GM20431 (cell line): ENCODE data around the gene MRM1.

Source experiments
- in situ Hi-C: fragments of 300-500 bp; cut with MseI, MboI; formaldehyde crosslinking; loops from one replicate; pipeline ENCODE4 v1.15.0; 2020; ENCODE audit warnings: low sequenced_read_pairs; ENCODE audit not compliant: unreplicated experiment

MRM1 gene, protein sequence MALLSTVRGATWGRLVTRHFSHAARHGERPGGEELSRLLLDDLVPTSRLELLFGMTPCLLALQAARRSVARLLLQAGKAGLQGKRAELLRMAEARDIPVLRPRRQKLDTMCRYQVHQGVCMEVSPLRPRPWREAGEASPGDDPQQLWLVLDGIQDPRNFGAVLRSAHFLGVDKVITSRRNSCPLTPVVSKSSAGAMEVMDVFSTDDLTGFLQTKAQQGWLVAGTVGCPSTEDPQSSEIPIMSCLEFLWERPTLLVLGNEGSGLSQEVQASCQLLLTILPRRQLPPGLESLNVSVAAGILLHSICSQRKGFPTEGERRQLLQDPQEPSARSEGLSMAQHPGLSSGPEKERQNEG

DNA sequence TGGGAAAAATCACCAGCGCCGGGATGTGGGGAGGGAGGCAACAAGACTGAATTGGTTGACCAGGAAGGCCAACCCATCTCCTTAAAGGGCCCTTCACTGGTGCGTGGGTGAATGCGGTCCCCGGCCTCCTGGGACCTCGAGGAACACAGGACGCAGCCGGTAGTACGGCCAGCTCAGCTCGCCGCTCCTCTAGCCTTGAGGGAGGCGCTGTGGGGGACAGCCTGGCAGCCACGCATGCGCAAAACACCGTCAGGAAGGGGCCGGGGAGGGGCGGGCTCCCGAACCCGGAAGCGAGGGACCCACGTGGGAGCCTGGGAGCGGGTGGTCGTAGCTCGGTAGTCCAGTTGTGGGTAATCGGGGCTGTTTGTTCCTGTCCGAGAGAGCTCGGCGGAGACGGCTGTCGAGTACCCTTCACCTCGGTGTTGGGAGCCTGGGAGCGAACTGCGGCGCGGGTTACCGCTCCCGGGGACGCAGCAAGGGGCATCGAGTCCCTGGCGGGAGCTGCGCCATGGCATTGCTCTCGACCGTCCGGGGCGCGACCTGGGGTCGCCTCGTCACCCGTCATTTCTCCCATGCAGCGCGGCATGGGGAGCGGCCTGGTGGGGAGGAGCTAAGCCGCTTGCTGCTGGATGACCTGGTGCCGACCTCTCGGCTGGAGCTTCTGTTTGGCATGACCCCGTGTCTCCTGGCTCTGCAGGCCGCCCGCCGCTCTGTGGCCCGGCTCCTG lies at the start of gene MRM1:
MRM1 (plus strand) TSS at position 281 of the 727 bp plus-strand sequence; CDS start at position 509, 228 bp downstream.
- in situ Hi-C loops = loop anchor here (25.0 kb wide), 1 partner anchor 786 kb away; the partner anchor contains the start of gene C17orf78

DNA sequence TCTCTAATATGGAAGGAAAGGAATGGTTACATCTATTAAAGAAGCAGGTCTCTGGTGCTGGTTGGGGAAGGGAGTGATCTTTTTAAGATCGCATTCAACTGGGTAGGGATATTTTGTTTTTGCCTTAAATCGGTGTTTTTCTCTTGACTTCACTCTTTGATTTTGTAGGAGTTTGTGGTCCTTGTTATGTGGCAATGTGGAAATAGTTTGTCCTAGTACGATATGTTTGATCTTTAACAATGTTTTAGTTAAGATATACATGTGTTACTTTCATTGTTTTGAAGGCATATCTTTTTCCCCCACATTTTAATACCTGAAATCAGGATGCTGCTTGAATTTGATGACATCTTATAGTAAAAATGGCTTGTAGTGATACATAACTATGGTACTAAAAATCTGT lies 47.9 kb upstream of the MRM1 start:
- in situ Hi-C loops = no loop called here

DNA sequence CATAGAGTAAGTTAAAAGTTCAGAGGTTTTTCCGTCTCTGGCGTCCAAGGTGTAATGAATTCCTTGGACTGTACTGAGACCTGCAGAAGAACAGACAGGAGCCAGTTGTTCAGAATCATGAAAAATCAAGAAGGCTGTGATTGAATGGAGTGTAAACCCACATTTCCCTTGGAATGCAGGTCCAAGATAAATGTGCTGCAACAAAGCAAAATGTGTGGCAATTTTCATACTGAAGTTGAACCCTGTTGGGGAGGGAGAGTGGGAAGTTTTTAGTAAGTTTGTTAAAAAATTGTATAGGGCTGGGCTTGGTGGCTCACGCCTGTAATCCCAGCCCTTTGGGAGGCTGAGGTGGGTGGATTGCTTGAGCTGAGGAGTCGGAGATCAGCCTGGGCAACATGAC lies 35.3 kb upstream of the MRM1 start:
- in situ Hi-C loops = no loop called here

DNA sequence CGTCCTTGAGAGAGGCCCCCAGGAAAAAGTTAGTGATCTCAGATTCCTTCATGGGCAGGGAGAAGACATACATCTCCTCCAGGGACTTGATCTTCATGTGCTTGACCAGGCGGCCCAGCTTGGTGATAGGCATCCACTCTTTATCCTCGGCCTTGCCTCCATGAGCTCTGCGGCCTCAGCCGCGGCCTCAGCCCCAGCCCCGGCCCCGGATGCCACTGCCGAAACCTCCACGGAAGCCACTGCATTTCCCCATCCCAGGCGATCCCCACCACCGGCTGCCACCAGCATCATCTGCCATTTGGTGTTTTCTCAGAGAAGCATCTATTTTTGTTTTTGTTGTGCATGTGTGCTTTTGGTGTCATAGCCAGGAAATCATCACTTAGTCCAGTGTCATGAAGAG lies 26.4 kb upstream of the MRM1 start:
- in situ Hi-C loops = no loop called here

DNA sequence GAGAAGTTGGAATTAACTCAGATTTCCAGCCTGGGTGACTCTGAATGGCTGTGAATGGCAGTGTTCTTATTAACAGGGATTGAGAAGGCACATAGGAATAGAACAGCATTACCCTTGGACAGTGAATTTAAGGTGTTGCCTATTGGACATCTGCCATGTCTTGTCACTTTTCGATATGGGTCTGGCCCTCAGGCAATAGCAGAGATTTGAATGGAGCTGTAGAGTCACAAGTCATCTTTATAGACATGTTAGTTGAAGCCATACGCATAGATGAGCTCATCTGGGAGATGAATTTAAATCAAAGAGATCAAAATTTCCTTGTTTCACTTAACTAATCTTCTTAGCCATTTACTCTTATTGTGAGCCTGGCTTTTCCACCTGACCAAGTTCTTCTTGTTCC lies 24.6 kb upstream of the MRM1 start:
- in situ Hi-C loops = no loop called here

DNA sequence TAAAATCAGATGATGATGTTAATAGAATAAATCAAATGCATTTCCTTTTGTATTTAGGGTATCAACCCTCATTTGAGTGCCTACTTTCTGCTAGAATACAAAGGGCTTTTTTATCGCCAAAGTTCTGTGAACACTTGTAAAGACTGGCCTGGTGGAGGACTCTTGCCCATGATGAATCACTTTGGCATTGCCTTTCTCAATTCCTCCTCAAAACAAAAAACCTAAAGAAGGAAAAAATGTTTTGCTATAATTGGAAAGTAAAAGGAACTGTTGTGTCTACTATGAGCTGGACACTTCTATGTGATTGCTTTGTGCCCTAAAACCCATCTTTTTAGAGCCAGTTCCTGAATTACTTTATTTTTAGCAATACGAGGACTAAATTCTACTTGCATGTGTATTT lies 22.7 kb upstream of the MRM1 start:
- in situ Hi-C loops = no loop called here

DNA sequence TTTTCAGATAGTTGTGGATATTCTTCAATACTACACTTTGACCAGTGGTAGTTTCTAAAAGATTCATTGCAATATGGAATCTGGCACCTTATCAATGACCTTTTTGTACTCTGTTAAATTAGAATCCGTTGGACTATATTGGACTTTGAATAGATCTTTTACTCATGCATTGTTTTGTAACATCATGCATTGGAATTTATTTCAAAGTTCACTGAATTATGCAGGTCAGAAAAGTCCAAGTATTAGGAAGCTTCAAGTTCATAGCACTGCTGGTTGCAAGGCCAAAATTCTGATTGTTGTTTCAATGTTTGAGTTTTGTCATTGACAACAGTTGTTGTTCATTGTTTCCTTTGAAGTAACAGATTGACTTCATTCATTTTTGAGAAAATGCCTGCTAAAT lies 17.6 kb upstream of the MRM1 start:
- in situ Hi-C loops = no loop called here

DNA sequence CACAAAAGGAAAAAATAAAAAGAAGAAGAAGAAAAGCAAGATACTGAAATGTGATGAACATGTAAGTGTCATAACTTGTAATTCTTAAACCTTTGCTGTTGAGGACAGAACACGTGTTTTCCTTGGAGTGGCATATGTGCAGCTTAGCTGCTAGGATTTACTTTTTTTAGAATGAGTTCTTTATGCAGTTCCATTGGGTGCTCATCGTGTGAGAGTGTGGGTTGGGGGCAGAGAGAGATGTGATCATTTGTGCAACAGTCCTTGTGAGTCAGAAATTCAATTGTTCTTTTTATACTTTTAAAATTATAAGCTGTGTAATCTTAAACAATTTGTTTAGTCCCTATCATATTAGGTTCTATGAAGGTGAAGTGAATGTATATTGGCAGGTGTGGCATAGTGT lies 15.2 kb upstream of the MRM1 start:
- in situ Hi-C loops = no loop called here

DNA sequence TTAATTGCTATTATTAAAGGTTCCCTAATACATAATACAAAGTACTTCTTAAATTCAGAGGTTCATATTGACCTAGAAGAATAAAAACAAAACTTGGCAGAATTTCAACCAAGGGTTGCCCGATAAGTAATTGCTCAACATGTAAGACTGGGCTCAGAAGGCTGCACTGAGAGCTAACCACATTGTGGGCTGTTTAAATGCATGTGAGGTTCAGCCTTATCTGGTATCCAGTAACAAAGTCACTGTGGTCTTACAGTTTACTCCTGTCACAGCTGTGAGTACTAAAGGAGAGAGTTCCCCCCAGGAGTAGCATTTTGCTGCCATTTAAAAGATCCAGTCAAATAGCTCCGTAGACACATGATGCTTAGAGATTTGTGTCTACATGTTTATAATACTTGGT lies 11.3 kb upstream of the MRM1 start:
- in situ Hi-C loops = no loop called here

DNA sequence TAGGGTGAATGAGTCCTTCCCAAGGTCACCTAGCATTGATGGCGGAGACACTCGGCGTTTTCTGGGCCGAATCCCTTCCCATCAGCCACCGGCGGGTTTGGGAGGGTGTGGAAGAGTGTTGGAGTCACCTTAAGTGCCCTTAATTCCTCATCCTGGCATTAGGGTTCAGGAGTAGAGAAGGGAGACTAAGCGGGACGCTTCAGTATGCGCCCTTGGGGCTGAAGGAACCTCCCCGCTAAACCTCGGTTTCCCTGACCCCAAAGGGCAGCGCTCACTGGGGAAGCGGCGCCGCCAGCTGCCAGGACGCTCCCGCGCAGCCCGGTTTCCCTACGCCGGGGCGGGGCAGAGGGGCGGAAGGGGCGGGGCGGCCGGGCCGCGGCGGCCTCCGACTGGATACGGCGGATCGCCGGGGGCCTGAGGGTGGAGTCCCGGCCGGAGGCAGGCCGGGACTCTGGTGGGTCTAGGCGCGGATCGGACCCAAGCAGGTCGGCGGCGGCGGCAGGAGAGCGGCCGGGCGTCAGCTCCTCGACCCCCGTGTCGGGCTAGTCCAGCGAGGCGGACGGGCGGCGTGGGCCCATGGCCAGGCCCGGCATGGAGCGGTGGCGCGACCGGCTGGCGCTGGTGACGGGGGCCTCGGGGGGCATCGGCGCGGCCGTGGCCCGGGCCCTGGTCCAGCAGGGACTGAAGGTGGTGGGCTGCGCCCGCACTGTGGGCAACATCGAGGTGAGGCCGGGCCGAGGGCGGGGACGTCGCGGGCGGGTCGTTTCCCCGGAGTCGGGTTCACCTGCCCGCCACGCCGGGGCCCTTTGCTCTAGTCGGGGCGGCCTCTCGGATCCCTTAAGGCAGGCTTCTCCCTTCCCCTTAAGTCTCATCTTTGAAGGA lies 9.7 kb upstream of the MRM1 start, which contains the start of gene DHRS11:
DHRS11 (plus strand) TSS at position 446 of the 882 bp plus-strand sequence; CDS start at position 577, 131 bp downstream.
- in situ Hi-C loops = no loop called here

DNA sequence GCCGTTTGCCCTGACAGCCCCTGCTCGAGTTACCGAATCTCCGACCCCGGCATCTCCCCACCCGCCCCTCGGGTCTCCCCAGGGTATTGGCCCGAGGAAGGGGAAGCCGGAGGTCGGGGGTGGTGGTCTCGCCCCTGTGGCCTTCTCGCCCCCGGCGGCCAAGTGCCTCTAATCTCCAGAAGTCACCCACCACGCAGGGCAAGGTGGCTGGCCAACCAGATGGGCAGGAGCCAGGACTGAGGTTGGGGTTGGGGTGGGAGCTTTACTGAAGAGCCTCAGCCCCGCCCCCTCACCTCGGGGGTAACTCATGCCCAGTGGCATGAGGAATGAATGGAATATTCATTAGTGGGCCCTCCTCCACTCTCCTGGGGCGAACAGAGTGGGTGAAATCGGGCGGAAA lies 9.1 kb upstream of the MRM1 start:
- in situ Hi-C loops = no loop called here

DNA sequence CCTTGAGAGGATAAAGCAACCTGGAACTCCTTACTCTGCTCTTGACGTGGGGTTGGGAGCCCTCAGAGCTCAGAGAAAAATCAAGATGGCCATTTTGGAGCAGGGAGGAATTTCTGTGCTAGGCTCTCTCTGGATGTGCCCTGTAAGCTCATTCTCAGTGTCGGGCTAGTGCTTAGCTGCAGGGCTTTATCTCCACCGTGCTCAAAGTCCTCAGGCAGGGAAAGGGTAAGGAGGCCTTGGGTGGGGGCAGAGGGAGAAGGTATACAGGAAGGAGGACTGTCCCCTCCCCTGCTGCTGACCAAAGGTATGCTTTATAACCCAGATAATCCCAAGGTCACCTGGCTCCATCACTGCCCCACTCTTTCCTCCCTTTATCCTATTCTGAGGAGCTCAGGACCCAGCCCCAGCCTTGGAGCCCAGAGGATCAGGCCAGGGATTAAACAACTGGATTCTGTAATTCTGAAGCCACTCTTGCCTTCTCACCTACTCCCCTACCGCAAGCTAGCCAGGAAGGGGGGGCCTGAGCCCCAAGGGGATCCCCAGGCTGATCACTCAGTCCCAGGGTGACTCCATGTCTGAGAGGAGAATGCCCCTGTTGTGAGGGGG lies 8.6 kb upstream of the MRM1 start:
- in situ Hi-C loops = no loop called here

DNA sequence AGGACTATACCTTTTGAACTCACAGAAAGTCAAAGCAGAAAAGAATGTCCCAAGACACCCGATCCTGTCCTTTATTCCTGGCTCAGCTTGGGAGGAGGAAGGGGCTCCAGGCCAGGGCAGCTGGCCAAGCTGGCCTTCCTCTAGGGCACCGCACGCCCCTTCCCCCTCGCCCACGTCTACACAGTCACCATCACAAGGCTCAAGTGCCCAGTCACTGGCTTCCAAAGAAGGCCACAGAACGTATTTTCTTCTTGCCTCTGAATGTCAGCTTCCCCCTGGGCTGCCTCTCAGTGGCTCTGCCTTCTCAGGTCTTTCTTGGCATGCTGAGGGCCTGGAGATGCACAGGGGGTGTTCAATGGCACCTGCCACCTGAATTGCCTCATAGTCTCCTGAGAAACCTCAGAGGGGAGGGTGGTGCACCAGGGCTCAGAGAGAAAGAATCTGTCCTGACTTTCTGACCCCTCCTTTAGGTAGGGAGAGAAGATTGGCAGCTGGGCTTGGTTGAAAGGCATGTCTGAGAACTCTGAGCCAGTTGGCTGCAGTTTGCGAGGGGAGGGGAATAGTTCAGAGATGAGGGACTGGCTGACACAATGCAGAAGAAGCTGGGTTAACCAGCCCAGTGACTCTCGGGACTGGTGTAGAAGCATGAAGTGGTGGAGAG lies 7.6 kb upstream of the MRM1 start:
- in situ Hi-C loops = no loop called here

DNA sequence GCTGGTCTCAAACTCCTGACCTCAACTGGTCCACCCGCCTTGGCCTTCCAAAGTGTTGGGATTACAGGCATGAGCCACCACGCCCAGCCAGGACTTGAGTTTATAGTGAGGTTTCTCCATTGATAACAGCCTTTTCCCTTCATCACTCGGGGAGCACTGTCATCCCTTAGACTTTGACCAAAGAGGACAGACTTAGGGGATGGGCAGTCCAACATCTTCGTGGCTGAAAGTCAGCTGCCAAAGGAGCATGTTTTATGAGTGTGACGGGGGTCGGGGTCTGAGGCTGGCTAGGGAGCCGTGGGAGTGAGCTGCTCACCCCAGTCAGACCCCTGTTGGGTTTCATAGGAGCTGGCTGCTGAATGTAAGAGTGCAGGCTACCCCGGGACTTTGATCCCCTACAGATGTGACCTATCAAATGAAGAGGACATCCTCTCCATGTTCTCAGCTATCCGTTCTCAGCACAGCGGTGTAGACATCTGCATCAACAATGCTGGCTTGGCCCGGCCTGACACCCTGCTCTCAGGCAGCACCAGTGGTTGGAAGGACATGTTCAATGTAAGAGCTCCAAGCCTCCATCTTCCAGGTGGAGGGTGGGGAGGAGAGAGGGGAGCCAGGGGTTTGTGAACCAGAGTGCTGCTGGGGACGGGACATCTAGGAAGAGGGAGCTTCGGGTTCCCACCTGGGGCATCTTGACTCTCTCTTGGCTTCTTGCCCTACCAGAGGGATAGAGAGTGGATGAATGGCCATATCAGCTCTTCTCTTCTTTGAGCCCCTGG lies 6.6 kb upstream of the MRM1 start:
- in situ Hi-C loops = no loop called here

DNA sequence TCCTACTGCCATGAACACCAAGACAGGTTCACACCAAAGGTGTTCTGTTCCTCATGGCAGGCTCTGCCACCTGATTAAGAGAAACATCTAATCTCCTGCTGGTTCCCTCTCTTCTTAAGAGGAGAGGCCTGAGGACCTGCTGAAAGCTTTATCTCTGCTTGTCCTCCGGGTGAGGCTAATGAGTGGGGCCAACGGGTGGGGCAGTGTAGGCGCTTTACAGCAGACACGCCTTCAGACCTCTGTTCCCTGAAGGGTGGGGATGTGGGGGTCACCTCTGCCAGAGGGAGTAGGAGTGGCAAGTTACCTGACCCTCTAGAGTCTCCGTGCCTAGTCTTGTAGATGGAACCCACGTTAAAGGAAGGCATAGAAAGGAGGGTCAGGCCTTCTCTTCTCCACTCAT lies 4.2 kb upstream of the MRM1 start:
- in situ Hi-C loops = no loop called here

DNA sequence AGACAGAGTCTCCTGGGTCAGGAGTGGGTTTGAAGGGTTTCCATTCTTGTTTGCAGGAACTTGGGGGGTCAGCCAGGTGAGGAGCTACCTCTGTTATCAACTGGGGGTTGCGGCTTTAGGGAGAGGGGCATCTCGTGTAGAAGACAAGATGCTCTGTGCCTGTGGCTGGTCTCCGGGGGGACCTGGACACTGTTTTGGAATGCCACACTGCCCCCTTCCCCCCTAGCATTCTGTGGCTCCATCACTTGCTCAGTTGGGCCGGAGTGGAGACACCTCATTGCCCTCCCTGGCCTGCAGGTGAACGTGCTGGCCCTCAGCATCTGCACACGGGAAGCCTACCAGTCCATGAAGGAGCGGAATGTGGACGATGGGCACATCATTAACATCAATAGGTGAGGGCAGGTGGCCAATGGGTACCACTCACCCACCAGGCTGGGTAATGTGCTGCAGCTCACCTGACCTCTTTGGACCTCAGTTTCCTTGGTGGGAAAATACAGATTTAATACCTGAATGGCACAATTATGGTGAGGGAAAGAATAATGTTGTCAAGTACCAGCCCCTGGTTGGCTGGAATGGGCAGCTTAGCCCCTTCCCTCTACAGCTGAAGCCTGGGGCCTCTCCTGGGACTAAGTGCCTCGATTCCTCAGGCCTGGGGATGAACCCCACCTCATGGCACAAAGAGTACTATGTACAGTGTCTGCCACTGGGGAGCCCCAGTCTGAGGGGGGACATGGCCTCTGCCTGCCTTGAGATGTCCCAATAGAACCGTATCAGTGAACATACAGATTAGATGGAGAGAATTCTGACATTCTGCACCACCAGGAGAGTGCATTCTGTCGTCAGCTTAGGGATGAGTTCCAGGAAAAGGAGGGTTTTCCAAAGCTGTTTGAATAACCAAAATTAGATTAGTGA lies 3.3 kb upstream of the MRM1 start:
- in situ Hi-C loops = no loop called here

DNA sequence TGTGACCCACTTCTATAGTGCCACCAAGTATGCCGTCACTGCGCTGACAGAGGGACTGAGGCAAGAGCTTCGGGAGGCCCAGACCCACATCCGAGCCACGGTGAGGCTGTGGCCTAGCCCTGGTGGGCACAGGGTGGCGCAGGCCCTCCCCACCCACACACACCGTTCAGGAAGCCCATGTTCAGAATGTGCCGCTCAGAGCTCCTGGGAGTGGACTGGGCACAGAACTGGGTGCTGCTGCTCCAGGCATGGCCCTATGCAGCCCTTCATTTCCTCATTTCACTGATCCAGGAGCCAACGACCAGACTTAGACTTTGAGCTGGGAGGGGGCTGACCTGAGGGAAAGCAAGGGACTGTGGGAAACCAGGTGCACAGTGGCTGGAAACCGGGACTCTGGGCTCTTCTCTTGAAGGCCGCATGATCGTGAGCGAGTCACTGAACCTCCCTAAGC lies 2.4 kb upstream of the MRM1 start:
- in situ Hi-C loops = no loop called here
